GM21737 (cell line): ENCODE results near the gene HECA.
A peak's percentile ranks its signal among the peaks of the same experiment; 100 is the strongest.
"Not testable (repeated sequence)": the region's sequence is repeated elsewhere in the genome, so short reads cannot be mapped to it uniquely, and the experiment has no call there.

Experiments used
- ATAC-seq: cut with Tn5 transposase; IDR thresholded peaks from one replicate; pipeline ENCODE4 v1.9.1; 2021; ENCODE audit warnings: mild to moderate bottlenecking, moderate library complexity; ENCODE audit not compliant: unreplicated experiment

HECA gene

DNA sequence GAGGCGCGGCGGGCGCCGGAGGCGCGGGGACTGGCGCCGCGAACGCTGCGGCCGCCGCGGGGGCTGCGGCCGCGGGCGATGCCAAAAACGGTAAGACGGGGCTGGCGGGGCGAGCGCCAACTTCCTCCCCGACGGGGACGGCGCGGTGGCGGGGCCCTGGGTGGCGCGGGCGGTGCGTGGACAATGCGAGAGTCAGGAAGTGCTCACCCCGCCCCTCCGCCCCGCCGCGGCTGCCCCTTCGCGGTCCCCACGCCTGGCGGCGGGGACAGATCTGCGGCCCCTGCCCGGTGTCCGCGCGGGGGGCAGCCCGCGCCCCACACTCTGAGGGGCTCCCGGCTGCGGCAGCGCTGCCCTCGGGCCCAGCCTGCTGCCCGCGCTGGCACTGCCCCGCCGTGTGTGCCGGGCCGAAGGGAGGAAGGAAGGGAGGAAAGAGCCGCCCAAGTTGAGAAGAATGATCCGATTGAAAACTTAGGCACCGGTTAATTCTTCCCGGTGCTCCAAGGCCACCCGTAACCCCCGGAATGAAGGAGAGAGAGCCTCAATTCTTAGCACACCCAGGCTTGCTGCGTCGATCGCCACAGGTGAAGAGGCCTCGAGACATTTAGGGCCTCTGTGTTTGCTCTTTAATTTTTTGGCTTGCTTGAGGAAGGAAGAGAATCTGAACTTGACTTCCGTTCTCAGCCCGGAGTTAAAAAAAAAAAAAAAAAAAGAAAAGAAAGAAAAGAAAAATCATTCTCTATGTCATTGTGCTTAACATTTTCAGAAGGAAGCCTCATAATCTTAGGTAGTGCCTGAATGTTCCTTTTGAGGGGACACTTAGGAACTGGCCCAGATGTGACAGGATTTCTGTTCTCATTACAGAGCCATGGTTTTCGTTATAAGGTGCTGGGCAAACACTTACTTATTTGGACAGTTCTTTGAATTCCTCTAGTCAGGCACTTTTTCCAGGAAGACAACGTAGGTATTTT is 982 bp downstream of the HECA start:
- ATAC-seq = peak; percentile 21

GRCh38 chr6:139137706-139138105 is 2.8 kb downstream of the HECA start:
- ATAC-seq = no peak

DNA sequence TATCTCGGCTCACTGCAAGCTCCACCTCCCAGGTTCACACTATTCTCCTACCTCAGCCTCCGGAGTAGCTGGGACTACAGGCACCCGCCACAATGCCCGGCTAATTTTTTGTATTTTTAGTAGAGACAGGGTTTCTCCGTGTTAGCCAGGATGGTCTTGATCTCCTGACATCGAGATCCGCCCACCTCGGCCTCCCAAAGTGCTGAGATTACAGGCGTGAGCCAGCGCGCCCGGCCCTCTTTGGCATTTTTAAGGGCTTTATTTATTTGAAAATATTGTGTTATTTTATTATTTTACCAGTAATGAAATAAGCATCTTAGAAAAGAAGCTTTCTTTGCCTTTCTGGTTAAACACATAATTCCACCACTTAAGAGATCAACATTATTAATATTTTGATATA is 6.0 kb downstream of the HECA start:
- ATAC-seq = not testable (repeated sequence)

DNA sequence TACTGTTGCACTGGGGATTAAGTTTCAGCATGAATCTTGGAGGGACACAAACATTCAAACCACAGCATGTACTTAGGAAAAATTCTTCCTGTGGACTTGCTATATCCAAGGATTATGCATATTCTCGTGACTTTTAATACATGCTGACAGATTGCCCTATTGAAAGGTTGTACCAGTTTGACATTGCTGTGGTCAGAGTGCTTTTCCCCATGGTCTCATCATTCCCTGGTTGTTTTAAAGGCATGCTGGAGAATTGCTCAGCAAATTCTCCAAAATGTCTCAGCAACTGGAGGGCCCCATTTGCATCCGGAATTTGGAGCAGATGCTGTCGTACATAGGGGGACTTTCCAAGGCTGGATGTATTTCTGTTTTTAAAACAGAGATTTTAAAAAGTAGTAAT is 7.4 kb downstream of the HECA start:
- ATAC-seq = no peak

DNA sequence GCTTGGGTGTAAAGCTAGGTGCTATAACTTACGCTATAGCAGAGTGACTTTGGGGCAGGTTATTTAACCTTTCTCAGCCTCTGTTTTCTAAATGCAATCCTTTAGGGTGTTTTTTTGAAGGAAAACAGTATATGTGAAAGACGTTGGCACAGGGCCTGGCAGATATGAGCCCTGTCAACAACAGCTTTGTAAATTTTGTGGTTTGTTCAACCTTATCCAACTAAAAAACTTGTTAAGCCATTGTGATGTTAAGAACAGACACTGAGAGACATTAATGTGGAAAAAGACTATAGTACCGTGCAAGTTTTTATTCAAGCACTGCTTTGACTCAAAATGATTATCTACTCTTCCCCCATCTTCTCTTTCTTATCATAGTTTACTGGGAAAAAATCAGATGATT is 8.2 kb downstream of the HECA start:
- no peak for ATAC-seq

DNA sequence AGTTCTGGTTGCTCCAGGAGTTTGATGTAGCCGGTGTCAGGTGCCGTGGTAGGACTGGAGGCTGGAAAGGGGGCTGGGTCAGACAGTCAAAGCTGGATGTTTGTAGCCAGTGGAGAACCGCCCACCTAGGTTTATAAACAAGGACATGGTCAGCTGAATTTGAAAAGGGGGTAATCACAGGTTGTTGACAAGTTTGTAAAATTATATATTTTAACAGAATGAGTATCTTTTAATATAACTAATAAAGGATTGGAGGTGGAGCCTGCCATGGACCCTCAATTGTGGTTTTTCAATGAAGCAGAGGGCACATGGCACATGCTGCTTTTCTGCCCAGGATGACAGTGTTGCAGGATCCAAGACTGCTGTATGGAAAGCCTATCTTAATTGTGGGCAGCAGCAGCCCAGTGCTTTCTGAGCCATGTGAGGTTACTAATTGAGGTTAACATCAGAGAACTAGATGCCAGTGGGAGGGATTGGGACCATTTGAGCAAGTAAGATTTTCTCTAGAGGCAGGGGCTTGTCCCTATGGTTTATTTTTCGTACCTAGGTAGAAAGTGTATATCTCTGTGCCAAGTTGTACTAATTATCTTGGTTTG is 9.7 kb downstream of the HECA start:
- ATAC-seq = no peak

- ATAC-seq = no peak
Observed at GRCh38 chr6:139145661-139146060, 10.8 kb downstream of the HECA start.

GRCh38 chr6:139146317-139146726 is 11.4 kb downstream of the HECA start:
- no peak for ATAC-seq

DNA sequence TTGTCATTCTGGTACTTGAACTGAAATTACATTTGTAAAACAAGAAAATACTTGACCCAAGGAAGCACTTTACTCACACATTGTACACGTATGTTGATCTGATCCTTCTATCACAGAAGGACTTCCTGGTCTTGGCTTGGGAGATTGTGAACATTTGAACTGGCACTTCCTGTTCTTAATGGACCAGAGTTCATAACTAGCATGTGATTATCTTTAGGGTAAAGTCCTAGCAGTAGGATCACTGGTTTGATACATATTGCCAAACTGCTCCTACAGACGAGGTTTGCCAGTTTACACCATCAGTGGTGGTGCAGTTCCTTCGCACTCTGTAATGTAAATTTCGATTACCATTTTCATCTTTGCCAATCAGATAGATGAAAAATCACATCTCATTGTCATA is 12.7 kb downstream of the HECA start:
- no peak for ATAC-seq

DNA sequence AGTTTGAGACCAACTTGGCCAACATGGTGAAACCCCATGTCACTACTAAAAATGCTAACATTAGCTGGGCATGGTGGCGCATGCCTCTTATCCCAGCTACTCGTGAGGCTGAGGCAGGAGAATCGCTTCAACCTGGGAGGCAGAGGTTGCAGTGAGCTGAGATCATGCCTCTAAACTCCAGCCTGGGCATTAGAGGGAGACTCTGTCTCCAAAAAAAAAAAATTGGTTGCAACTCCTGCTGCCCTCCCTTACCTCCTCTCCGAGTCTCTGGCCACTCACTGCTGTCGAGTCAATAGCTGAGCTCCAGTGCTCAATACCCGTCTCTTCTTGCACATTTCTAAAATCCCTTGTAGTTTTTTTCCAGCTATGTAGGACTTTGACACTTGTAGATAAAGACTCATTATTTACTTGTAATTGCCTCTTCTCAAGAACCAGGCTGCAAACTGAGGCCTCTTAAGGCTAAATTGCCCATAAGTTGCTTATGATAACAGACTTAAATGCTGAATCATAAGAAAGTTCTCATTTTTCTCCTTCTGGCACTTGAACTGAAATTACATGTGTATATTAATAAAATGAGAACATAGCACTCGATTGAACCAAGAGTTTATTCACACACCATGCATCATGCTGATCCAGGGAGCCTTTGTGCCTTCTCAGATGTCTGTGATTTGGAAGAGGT is 13.8 kb downstream of the HECA start:
- ATAC-seq = no peak

DNA sequence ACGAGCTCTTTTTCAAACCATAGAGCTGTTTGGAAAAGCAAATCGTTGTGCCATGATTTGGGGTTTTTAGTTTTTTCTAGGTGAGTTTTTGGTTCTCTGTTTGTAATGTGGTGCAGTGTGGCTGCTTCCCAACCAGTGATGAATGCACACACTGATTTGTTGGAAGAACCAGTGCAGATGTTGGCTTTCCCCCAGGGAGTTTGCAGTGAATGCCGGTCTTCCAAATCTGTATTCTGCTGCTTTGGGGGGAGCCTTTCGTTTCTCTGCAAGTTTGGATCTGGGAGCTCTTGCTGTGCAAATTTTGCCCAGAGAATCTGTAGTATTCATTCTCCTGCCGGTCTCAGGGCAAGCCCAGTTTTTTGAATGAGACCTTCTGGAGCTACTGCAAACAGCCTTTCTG is 14.5 kb downstream of the HECA start:
- ATAC-seq = no peak

DNA sequence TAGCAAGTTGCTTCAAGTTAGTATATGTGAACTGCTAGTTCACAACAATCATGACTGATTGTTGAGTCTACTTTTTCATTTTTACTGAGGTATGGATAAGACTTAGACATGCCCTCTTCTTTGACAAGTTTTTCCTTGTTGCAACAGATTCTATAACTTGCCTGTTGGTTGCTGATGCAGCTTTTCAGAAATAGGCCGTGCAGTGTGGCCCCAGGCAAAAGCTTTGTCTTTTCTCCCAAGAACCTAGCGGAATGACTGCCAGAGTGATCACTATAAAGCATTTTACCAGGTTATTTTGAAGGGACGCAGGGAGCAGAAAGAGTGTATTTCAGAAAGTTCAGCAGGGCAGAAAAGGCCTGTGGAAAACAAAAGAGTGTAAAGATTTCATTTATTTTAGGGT is 16.0 kb downstream of the HECA start:
- ATAC-seq = no peak

- no peak for ATAC-seq
Observed at GRCh38 chr6:139151425-139152087, 16.7 kb downstream of the HECA start.

DNA sequence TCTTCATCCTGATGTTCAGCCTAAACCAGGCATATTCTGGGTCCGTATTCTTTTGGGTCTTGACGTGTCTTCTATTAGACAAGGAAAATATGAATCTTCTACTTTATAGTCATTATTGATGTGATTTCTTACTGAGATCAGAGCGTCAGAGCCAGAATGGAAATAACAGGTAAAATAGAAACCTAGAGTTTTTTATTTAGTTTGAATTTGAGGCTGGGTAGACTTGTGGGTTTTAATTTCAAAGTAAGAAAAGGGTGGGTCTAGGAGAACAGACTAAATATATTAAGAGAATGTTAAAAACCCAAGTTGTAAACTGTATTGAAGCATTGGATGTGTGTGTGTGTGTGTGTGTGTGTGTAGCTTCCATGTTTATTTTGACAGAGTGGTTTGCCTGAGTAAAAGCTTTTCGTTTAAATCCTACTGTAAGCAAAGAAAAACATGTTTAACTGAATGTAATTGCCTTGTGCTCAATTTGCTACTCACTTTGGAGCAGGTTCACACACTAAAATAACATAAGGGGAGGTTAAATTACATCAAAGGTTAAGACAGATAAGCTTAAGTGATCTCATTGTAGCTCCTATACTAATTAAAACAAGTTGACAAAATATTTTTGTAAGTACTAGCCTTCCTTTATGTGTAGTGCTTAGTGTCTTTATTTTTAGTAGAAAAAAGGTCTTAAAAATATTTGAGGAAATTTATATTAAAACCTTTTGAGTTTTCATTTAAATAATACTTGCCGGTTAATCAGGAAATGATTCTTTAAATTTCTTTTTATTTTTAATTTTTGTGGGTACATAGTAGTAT is 17.4 kb downstream of the HECA start:
- no peak for ATAC-seq

DNA sequence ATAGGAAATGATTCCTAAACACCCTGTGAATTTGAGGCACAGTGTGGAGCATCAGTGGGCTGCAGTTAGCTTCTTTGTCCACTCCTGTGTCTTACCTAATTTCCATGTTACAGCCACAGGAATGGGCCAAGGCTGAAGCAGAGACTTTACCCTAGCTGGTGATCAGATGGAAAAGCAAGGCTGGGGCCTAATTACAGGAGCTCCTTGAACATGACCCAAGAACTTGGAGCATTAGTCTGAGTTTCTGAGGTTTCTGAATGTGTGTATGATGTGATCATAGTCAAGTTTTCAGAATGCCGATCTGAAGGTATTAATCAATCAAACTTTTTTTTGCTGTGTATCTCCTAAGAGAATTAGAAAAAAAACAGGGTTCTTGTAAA is 18.0 kb downstream of the HECA start:
- ATAC-seq = no peak

DNA sequence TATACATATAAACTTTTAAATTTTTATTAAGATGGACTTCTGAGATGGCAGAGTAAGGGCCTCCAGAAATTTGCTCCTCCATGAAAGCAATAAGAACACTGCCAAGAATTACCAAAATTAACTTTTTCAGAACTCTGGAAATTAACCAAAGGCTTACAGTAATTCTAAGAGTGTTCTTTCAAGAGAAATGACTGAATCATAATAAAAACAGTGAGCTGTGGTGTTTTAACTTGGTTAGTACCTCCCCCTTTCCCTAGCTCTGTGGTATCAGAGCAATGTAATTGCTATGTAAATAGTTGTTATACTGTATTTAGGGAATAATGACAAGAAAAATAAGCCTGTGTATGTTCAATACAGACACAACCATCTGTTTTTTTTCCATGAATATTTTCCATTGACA is 19.0 kb downstream of the HECA start:
- ATAC-seq = no peak

DNA sequence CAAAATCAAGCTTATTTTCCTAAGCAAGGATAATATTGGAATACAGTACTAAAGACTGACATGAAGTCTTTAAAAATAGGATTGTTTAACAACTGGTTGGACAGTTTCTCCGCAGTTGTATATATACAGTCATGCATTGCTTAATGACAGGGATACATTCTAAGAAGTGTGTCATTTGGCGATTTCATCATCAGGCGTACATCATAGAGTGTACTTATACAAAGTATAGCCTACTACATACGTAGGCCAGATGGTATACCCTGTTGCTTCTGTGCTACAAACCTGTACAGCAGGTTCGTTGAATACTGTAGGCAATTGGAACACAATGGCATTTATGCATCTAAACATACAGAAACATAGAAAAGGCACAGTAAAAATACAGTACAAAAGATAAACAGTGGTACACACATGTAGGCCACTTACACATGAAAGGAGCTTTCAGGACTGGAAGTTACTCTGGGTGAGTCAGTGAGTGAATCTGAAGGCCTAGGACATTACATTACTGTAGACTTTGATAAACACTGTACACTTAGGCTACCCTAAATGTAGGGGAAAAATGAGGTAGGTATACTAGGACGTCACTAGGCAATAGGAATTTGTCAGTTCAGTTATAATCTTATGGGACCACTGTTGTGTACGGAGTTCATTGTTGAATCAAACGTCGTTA is 20.1 kb downstream of the HECA start:
- no peak for ATAC-seq

DNA sequence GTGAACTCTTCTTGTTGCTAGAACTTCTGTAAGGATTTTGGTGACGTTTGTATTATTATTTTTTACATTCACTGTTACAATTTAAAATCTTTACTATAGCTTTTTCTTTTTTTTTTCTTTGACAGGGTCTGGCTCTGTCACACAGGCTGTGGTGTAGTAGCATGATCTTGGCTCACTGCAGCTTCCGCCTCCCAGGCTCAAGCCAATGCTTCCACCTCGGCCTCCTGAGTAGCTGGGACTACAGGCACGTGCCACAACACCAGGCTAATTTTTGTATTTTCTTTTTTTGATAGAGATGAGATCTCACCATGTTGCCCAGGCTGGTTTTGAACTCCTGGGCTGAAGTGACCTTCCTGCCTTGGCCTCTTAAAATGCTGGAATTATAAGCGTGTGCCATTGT is 21.2 kb downstream of the HECA start:
- ATAC-seq = no peak

- ATAC-seq = no peak
Observed at GRCh38 chr6:139156551-139156950, 21.7 kb downstream of the HECA start.

- ATAC-seq = not testable (repeated sequence)
Observed at GRCh38 chr6:139157086-139157485, 22.2 kb downstream of the HECA start.
